Chondrocyte (in vitro differentiated cells): Measurements from ENCODE around the gene CSNK1A1. TPM values are rescaled to one million over a fixed set of nuclear protein-coding genes. Genes with fewer than 3 reads are reported as not detected.

Source experiments
- DNase-seq: peaks from one replicate; pipeline ENCODE4 v3.0.0; 2021; ENCODE audit warnings: mixed read lengths, low spot score
- H3K27ac Mint-ChIP-seq: one replicate; pipeline ENCODE4 v1.8.0; 2021; ENCODE audit warnings: mild to moderate bottlenecking, moderate library complexity, mixed read lengths; ENCODE audit not compliant: unreplicated experiment
- H3K27me3 Mint-ChIP-seq: 2 replicates; pipeline ENCODE4 v1.8.0; 2021; ENCODE audit warnings: low read depth, mixed read lengths
- H3K36me3 Mint-ChIP-seq: 2 replicates; pipeline ENCODE4 v1.8.0; 2021; ENCODE audit warnings: low read depth, mixed read lengths
- H3K4me1 Mint-ChIP-seq: 2 replicates; pipeline ENCODE4 v1.8.0; 2021; ENCODE audit warnings: low read depth, mild to moderate bottlenecking, mixed read lengths
- H3K4me3 Mint-ChIP-seq: one replicate; pipeline ENCODE4 v1.8.0; 2021; ENCODE audit warnings: mild to moderate bottlenecking, moderate library complexity, mixed read lengths; ENCODE audit not compliant: unreplicated experiment
- H3K9me3 Mint-ChIP-seq: 2 replicates; pipeline ENCODE4 v1.8.0; 2021; ENCODE audit warnings: low read depth, mixed read lengths
- CTCF ChIP-seq: fragments of 200-600 bp; sonication (generic); IDR thresholded peaks from 2 replicates; pipeline ENCODE4 v1.5.0; 2021; ENCODE audit warnings: antibody characterized with exemption, mild to moderate bottlenecking, moderate library complexity
- total RNA-seq: library from RNA; stranded (reverse); gene quantifications from 3 replicates; pipeline ENCODE4 v1.2.1, GENCODE V29; 2021

Gene CSNK1A1
- total RNA-seq, 1 donor from 2014 or later = 214 TPM

GRCh38 chr5:149563466-149563865 is 12.2 kb upstream of the CSNK1A1 start:
- Mint-ChIP-seq H3K36me3 (no peaks in the 10 kb centered on the region), H3K4me1 (peaks cover 34% of the 10 kb centered on the region), H3K9me3 (no peaks in the 10 kb centered on the region), H3K27ac (peak overlapping the region; percentile 93), H3K4me3 (no peak overlapping the region), H3K27me3 (no peaks in the 10 kb centered on the region)
- no peak for TF ChIP-seq CTCF
- no peak for DNase-seq

- H3K36me3 Mint-ChIP-seq = no peaks in the 10 kb centered on the region
- peaks cover 34% of the 10 kb centered on the region for H3K4me1 Mint-ChIP-seq
- no peak for TF ChIP-seq CTCF
- DNase-seq = no peak
- peak overlapping the region; percentile 81 for H3K27ac Mint-ChIP-seq
- no peaks in the 10 kb centered on the region for H3K9me3 Mint-ChIP-seq
- H3K27me3 Mint-ChIP-seq = no peaks in the 10 kb centered on the region
- H3K4me3 Mint-ChIP-seq = no peak overlapping the region
Measured at GRCh38 chr5:149561848-149562247, 10.6 kb upstream of the CSNK1A1 start.

GRCh38 chr5:149559706-149560105 is 8.5 kb upstream of the CSNK1A1 start:
- H3K36me3 Mint-ChIP-seq = no peaks in the 10 kb centered on the region
- no peak overlapping the region for H3K27ac Mint-ChIP-seq
- no peak for DNase-seq
- peaks cover 31% of the 10 kb centered on the region for H3K4me1 Mint-ChIP-seq
- H3K9me3 Mint-ChIP-seq = no peaks in the 10 kb centered on the region
- no peak for TF ChIP-seq CTCF
- no peak overlapping the region for H3K4me3 Mint-ChIP-seq
- no peaks in the 10 kb centered on the region for H3K27me3 Mint-ChIP-seq

GRCh38 chr5:149552553-149553160 is 1.4 kb upstream of the CSNK1A1 start:
- no peak for DNase-seq
- H3K27ac Mint-ChIP-seq = no peak overlapping the region
- H3K36me3 Mint-ChIP-seq = peaks cover 16% of the 10 kb centered on the region
- H3K27me3 Mint-ChIP-seq = no peaks in the 10 kb centered on the region
- no peak overlapping the region for H3K4me3 Mint-ChIP-seq
- no peak for TF ChIP-seq CTCF
- no peaks in the 10 kb centered on the region for H3K9me3 Mint-ChIP-seq
- H3K4me1 Mint-ChIP-seq = peaks cover 20% of the 10 kb centered on the region

- peaks cover 16% of the 10 kb centered on the region for H3K36me3 Mint-ChIP-seq
- no peak for DNase-seq
- H3K4me3 Mint-ChIP-seq = peak overlapping the region; percentile 97
- peak; percentile 67 for TF ChIP-seq CTCF
- H3K27me3 Mint-ChIP-seq = no peaks in the 10 kb centered on the region
- peak overlapping the region; percentile 99 for H3K27ac Mint-ChIP-seq
- peaks cover 26% of the 10 kb centered on the region for H3K4me1 Mint-ChIP-seq
- no peaks in the 10 kb centered on the region for H3K9me3 Mint-ChIP-seq
Measured at GRCh38 chr5:149552038-149552494, 827 bp upstream of the CSNK1A1 start.
